Tibial nerve (tissue), 4 donors: ENCODE measurements around the gene ARHGEF1.

Source experiments
- CTCF ChIP-seq, 5 experiments: fragments of 200-600 bp in 3 of 5; fragments of 450-650 bp in 2 of 5; sonication (generic) in 3 of 5; IDR thresholded peaks; one replicate each; pipeline ENCODE4 v1.5.1; 2016 to 2019; ENCODE audit warnings: antibody characterized with exemption in 5 of 5, mild to moderate bottlenecking in 3 of 5, moderate library complexity in 2 of 5
- EP300 ChIP-seq, 2 donors: sonication (generic); formaldehyde crosslinking; IDR thresholded peaks; one replicate each; pipeline ENCODE4 v1.6.1; 2017; ENCODE audit warnings: antibody characterized with exemption in 2 of 2, mild to moderate bottlenecking in 1 of 2
- POLR2A ChIP-seq, 2 donors: fragments of 450-650 bp; IDR thresholded peaks; one replicate each; pipeline ENCODE4 v1.6.1; 2017; ENCODE audit warnings: antibody characterized with exemption in 2 of 2, mild to moderate bottlenecking in 2 of 2, moderate library complexity in 2 of 2

GRCh38 chr19:41923045-41923788, 40.2 kb downstream of the ARHGEF1 start:
- TF ChIP-seq CTCF (IDR thresholded peaks at IDR 0.05) = no peak
- TF ChIP-seq EP300 (IDR thresholded peaks at IDR 0.05) = no peak
- no peak for TF ChIP-seq POLR2A (IDR thresholded peaks at IDR 0.05)
